H1 (cell line): Measurements from ENCODE around the gene MOV10L1. TPM values are rescaled to one million over a fixed set of nuclear protein-coding genes. Genes with fewer than 3 reads are reported as not detected.

Experiments
- CBX5 ChIP-seq: fragments of 300-800, 300-1000 bp; sonication (generic); IDR thresholded peaks from 2 replicates; pipeline ENCODE4 v1.7.1; 2016; ENCODE audit warnings: antibody characterized with exemption, low read length, low read depth
- RAD21 ChIP-seq, 2 experiments: IDR thresholded peaks in 1 of 2; conservative IDR thresholded peaks in 1 of 2; 2 replicates each; pipeline ENCODE4 v1.6.1; 2011; ENCODE audit warnings: low read depth in 2 of 2, low read length in 2 of 2, improper control_type of control experiment in 1 of 2, inconsistent platforms in 1 of 2, mild to moderate bottlenecking in 1 of 2, moderate library complexity in 1 of 2
- SIRT6 ChIP-seq: IDR thresholded peaks from one replicate; pipeline ENCODE4 v1.7.1; 2012; ENCODE audit warnings: low read length, inconsistent platforms
- polyA plus RNA-seq, 7 experiments: library from polyadenylated mRNA; depleted of rRNA in 3 of 7; stranded (reverse) in 5 of 7; unstranded in 2 of 7; fragments of >200 nt in 5 of 7; fragments of 200-250 nt in 2 of 7; gene quantifications; 1 replicate in 5 of 7; 2 replicates in 1 of 7; 4 replicates in 1 of 7; pipeline versions ENCODE4 v1.2.1 to v1.2.3, GENCODE V29; 2011 to 2013; ENCODE audit warnings: missing spikeins in 2 of 7, mixed read lengths in 2 of 7
- total RNA-seq: library from RNA; stranded (reverse); fragmentation: NEBNext Ultra II Directional; extraction: Animal tissue kit (Norgen Biotek cat#: 25700); gene quantifications from 2 replicates; pipeline ENCODE4 v1.2.1, GENCODE V29; 2021
- TF ChIP-seq, protein P1 (sequence below): fragments of 300-600 bp; sonication (generic); IDR thresholded peaks from 2 replicates; pipeline ENCODE4 v1.7.1; 2012; ENCODE audit warnings: low read length, moderate library complexity, mild to moderate bottlenecking, inconsistent platforms; ENCODE audit not compliant: insufficient replicate concordance
- TF ChIP-seq, protein P2 (sequence below), 3 experiments: IDR thresholded peaks; 1 replicate in 2 of 3; 2 replicates in 1 of 3; pipeline versions ENCODE4 v1.5.1 to v1.6.1; 2011; ENCODE audit warnings: low read length in 3 of 3, mild to moderate bottlenecking in 3 of 3, inconsistent platforms in 2 of 3, low read depth in 1 of 3, moderate library complexity in 1 of 3; ENCODE audit not compliant: insufficient read depth in 1 of 3; ENCODE audit errors: control extremely low read depth in 1 of 3

MOV10L1 gene
- total and polyA plus RNA-seq, 2 of the 8 experiments (the other 6 are each of a cell fraction or from before 2014, with no cell fraction given) = 0.32 TPM; not detected in 1

DNA sequence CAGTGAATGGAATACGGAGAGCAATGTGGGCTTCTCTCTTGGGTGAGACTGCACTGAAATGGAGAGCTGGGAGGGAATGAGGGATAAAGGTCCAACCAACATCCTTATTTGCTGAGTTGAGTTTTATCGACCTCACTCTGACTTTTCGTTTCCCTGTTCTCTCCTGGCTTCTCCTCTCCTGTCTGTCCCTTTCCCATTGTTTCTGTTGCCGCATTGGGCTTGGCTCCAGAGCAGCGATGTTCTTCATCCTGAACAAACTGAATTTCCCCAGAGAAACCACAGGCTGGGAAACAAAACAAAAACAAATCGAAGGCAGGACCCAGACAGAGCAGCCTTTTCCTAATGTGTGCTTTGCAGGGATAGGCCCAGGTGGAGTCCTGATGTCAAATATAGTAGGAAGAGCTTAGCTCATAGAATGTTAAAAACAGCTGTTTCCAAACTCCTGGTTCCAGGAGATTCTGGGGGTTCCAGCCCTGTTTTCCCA, 30.0 kb downstream of the MOV10L1 start (continued):
- TF ChIP-seq, protein P1, sequence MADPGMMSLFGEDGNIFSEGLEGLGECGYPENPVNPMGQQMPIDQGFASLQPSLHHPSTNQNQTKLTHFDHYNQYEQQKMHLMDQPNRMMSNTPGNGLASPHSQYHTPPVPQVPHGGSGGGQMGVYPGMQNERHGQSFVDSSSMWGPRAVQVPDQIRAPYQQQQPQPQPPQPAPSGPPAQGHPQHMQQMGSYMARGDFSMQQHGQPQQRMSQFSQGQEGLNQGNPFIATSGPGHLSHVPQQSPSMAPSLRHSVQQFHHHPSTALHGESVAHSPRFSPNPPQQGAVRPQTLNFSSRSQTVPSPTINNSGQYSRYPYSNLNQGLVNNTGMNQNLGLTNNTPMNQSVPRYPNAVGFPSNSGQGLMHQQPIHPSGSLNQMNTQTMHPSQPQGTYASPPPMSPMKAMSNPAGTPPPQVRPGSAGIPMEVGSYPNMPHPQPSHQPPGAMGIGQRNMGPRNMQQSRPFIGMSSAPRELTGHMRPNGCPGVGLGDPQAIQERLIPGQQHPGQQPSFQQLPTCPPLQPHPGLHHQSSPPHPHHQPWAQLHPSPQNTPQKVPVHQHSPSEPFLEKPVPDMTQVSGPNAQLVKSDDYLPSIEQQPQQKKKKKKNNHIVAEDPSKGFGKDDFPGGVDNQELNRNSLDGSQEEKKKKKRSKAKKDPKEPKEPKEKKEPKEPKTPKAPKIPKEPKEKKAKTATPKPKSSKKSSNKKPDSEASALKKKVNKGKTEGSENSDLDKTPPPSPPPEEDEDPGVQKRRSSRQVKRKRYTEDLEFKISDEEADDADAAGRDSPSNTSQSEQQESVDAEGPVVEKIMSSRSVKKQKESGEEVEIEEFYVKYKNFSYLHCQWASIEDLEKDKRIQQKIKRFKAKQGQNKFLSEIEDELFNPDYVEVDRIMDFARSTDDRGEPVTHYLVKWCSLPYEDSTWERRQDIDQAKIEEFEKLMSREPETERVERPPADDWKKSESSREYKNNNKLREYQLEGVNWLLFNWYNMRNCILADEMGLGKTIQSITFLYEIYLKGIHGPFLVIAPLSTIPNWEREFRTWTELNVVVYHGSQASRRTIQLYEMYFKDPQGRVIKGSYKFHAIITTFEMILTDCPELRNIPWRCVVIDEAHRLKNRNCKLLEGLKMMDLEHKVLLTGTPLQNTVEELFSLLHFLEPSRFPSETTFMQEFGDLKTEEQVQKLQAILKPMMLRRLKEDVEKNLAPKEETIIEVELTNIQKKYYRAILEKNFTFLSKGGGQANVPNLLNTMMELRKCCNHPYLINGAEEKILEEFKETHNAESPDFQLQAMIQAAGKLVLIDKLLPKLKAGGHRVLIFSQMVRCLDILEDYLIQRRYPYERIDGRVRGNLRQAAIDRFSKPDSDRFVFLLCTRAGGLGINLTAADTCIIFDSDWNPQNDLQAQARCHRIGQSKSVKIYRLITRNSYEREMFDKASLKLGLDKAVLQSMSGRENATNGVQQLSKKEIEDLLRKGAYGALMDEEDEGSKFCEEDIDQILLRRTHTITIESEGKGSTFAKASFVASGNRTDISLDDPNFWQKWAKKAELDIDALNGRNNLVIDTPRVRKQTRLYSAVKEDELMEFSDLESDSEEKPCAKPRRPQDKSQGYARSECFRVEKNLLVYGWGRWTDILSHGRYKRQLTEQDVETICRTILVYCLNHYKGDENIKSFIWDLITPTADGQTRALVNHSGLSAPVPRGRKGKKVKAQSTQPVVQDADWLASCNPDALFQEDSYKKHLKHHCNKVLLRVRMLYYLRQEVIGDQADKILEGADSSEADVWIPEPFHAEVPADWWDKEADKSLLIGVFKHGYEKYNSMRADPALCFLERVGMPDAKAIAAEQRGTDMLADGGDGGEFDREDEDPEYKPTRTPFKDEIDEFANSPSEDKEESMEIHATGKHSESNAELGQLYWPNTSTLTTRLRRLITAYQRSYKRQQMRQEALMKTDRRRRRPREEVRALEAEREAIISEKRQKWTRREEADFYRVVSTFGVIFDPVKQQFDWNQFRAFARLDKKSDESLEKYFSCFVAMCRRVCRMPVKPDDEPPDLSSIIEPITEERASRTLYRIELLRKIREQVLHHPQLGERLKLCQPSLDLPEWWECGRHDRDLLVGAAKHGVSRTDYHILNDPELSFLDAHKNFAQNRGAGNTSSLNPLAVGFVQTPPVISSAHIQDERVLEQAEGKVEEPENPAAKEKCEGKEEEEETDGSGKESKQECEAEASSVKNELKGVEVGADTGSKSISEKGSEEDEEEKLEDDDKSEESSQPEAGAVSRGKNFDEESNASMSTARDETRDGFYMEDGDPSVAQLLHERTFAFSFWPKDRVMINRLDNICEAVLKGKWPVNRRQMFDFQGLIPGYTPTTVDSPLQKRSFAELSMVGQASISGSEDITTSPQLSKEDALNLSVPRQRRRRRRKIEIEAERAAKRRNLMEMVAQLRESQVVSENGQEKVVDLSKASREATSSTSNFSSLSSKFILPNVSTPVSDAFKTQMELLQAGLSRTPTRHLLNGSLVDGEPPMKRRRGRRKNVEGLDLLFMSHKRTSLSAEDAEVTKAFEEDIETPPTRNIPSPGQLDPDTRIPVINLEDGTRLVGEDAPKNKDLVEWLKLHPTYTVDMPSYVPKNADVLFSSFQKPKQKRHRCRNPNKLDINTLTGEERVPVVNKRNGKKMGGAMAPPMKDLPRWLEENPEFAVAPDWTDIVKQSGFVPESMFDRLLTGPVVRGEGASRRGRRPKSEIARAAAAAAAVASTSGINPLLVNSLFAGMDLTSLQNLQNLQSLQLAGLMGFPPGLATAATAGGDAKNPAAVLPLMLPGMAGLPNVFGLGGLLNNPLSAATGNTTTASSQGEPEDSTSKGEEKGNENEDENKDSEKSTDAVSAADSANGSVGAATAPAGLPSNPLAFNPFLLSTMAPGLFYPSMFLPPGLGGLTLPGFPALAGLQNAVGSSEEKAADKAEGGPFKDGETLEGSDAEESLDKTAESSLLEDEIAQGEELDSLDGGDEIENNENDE = no peak
- TF ChIP-seq RAD21 (IDR thresholded peaks at IDR 0.05 in 1 of 2, conservative IDR thresholded peaks at IDR 0.05 in 1 of 2; ENCODE audit: low read depth in 2 of 2, low read length in 2 of 2) (no peak), CBX5 (no peak), SIRT6 (no peak)
- TF ChIP-seq, protein P2, sequence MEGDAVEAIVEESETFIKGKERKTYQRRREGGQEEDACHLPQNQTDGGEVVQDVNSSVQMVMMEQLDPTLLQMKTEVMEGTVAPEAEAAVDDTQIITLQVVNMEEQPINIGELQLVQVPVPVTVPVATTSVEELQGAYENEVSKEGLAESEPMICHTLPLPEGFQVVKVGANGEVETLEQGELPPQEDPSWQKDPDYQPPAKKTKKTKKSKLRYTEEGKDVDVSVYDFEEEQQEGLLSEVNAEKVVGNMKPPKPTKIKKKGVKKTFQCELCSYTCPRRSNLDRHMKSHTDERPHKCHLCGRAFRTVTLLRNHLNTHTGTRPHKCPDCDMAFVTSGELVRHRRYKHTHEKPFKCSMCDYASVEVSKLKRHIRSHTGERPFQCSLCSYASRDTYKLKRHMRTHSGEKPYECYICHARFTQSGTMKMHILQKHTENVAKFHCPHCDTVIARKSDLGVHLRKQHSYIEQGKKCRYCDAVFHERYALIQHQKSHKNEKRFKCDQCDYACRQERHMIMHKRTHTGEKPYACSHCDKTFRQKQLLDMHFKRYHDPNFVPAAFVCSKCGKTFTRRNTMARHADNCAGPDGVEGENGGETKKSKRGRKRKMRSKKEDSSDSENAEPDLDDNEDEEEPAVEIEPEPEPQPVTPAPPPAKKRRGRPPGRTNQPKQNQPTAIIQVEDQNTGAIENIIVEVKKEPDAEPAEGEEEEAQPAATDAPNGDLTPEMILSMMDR (IDR thresholded peaks at IDR 0.05; ENCODE audit: control extremely low read depth in 1 of 3, insufficient read depth in 1 of 3, low read depth in 1 of 3, low read length in 3 of 3) = no peak
